HG02798 (cell line): Measurements from ENCODE around the gene FXR1.
"Not testable (repeated sequence)": the region's sequence is repeated elsewhere in the genome, so short reads cannot be mapped to it uniquely, and the experiment has no call there.

Experiments used
- ATAC-seq: cut with Tn5 transposase; IDR thresholded peaks from one replicate; pipeline ENCODE4 v1.9.1; 2021; ENCODE audit warnings: mild to moderate bottlenecking; ENCODE audit not compliant: unreplicated experiment, poor library complexity

Gene FXR1

DNA sequence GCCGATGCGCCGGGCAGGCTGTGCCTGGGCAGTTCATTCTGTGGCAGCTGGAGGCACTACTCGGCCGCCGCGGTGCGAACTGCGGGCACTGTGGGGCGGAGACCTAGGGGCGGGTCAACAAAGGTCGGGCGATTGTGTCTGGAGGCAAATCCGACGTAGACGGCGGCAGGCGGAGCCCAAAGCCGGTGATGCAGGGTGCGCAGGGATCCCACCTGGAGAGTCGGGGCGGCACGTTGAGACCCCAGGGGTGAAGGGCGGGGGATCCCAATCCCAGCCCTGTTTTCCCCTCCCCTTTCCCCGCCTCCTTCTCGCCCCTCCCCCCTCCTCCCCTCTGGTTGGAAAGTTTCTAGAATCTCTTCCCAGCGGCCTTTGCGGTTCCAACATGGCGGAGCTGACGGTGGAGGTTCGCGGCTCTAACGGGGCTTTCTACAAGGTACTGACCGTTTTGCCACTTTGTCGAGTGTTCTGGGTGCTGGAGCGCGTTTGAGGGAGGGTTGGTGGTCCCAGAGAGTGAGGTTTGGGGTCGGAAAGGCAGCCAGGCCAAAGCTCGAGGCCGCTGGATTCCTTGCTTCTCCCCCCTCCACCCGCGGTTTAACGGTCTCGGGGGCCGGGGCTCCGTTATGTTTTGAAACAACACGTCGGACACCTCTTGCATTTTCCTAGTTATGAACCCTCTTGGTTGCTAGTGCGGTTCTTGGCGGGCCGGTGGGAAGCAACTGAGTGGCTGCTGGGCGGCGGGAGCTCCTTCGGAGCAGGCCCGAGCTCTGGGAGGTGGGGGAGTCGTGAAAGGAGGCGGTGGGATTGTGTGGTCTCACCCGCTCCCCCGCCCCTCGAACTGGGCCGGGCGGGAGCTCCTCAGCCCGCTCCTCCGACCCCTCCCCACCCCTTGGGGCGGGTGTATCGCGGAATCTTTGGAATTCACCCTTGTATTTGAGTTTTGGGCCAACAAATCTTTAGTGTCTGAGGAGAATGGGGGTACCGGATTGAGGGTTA lies at the start of gene FXR1:
FXR1 (plus strand) TSS at position 367 of the 993 bp plus-strand sequence; CDS start at position 383, 16 bp downstream.
- ATAC-seq = peak; percentile 99

DNA sequence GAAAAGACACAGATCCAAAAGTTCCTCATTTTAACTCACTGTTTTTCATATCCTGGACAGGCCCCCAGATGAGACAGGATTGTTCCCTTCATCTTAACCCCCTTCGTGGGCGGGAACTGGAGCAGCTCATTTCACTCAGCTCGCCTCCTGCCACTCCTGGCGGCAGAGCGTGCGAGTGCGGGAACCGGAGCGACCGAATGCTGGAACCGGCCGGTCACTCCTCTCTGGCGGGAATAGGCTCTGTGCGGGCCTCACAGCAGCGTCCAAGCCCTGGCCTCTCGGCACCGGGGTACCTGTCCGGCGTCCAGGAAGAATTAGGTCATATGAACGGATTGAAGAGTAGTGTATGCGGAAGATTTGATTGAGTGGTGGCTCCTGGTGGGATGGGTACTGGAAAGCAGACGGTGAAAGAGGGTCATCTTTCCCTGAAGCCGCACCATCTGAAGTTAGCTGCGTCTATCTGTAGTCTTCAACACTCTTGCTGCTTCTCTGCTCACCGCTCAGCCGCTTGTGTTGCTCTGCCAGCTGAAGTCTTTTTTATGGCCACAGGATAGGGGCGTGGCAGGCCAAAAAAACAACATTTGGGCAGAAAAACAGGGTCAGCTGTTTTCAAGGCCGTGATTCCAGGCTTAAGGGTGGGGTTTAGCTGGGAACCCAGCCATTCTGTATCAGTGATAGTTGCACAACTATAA lies 42.3 kb upstream of the FXR1 start:
- ATAC-seq = no peak

DNA sequence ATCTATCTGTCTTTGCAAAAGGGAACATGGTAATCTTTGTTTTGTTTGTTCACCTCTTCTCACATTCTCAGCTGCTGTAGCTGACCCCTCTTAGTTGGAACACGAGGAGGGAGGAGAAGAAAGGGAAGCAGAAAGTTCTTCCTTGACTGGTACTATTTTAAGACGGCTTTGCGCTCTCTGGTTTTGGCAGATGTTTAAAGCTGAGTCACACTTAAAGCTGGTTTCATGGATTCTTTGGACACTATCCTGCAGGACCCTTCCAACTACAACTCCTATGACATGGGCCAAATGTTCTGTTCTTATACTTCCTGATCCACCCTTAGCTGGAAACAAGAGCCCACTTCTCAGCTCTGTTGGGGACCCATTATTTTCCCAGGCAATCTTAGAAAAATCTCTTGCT lies 40.6 kb upstream of the FXR1 start:
- ATAC-seq = no peak

DNA sequence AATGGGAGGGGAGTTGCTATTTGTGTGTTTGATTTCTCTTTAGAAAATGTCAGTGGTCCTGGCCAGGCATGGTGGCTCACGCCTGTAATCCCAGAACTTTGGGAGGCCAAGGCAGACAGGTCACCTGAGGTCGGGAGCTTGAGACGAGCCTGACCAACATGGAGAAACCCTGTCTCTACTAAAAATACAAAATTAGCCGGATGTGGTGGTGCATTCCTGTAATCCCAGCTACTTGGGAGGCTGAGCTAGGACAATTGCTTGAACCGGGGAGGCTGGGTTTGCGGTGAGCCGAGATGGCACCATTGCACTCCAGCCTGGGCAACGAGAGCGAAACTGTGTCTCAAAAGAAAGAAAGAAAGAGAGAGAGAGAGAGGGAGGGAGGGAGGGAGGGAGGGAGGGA lies 40.0 kb upstream of the FXR1 start:
- not testable (repeated sequence) for ATAC-seq

DNA sequence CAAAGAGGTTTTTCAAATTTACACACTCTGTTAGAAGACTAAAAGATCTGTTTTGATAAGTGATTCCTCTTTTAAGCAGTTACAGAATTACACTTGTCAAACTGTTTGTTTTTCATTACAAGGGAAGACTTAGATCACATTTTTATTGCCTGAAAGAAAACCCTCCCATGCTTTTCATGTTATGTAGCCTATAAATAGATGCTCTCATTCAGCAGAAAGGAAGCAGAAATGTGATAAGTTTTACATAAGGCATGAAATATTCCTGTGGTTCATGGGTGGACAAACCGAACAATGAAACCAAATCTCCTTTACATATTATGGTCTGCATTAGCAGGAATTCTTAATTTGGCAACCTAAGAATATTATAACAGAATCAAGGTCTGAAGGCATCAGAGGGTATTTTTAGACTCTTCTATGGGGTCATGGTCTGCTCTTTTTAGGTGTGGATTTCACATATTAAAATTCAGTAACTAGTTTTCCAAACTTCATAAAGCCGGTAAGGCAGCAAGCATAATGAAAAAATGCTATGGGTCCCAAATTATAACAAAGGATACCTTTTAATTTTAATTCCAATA lies 37.3 kb upstream of the FXR1 start:
- ATAC-seq = no peak

DNA sequence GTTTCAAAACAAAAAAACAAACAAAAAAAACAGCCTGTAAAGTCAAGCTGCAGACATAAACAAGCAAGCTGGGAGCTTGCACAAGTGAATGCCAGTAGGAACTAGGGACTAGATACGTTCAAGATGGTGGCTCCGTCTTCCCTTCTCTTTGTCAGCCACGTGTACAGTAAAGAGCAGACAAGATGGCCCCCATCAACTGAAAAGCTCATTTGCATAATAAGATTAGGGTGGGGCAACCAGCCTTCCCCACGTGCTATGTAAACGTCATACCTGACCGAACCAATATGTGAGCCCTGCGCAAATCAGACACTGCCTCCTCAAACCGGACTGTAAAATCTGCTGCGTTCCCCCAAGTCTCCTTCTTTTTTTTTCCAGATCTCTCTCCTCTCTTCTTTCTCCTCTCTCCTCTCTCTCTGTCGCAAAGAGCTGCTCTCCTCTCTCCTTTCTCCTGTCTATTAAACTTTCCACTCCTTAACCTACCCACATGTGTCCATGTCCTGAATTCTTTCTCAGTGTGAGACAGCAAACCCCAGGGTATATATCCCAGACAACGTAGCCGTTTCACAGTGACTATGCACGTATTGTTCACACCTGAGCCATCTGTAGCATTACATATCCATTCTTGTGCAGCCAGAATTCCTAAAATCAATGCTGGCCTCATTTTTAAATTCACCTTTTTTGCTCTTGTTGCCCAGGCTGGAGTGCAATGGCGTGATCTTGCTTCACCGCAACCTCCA lies 31.2 kb upstream of the FXR1 start:
- ATAC-seq = no peak

DNA sequence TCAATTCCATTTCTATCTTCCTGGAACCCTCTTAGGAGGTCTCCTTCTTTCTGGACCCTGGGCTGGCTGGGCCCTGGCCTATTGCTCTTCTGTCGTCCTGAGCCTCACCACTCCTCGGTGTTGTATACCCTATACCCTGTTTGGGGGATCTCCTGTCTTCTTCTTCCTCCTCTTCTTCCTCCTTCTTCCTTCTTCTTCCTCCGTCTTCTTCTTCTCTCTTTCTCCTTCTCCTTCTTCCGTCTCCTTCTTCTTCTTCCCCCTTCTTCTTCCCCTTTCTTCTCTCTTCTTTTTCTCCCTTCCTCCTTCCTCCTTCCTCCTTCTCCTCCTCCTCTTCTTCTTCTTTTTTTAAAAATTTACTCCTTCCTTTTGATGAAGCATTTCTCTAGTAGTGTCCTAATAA lies 30.4 kb upstream of the FXR1 start:
- no peak for ATAC-seq

DNA sequence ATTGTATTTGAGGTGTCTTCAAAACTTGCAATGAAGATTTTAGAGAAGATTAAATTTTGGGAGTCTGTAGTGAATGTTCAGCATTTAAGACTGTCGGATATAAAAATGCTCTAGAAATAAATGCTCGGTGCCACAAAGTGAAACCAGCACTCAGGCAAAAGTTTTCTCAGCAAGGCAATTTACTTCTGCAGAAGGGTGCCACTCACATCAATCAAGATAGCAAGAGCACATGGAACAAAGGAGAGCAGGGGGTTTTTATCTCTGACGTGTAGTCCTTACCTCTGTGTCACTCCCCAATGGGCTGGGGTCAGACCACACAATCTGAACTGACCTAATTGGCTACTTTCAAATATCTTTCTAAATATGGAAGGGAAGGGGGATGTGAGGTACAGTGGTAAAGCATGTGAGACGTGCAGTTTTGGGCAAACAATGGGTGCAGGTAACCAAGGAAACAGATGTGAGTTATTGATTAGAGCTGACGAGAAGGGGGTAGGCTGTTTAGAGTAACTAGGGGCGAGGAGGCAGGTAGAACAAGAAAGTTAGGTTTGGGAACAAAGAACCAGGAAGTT lies 23.4 kb upstream of the FXR1 start:
- no peak for ATAC-seq

DNA sequence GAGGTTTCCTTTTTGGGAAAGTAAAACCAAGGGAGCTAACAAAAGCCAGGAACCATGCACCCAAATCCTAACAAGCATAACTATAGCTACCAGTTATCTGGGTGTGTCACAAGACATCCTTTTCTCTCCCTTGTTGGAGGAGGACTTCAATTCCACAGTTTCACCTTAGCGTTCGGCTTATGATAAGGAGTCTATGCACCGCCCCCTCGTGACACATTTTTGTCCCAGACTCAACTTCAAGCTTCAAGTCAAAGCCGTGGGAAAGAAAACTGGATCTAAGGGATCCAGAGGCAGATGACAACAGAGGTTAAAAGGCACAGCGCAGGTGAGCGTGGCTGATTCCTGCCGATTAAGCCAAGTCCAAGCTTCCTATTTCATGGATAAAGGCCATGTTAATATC lies 13.9 kb upstream of the FXR1 start:
- no peak for ATAC-seq

DNA sequence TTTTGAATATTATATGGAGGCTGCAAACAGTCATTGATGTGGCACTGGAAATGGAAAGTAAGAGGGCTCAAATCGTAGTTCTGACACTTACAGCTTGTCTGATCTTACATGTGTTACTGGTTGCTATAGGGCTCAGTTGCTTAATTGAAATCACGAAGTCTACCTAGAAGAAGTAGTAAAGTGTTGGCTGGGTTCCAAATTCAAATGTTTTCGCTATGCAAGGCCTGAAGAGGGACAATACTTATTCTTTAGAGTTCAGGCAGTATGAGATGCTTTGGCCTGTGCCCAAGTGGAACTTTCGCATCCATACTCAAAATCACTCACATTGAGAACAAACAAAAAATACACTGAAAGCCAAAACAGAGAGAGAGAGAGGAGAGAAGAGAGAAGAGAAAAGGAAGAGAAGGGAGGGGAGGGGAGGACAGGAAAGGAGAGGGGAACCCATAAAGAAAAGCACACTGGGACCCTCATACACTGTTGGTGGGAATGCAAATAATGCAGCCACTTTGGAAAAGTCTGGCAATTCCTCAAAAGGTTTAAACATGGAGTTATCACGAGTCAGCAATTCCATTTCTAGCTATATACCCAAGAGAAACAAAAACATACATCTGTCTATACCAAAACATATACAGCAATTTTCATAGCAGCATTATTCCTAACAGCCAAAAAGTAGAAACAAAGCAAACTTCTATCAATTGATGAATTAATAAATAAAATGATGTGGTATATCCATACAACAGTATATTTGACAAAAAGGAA lies 2.9 kb upstream of the FXR1 start:
- no peak for ATAC-seq

DNA sequence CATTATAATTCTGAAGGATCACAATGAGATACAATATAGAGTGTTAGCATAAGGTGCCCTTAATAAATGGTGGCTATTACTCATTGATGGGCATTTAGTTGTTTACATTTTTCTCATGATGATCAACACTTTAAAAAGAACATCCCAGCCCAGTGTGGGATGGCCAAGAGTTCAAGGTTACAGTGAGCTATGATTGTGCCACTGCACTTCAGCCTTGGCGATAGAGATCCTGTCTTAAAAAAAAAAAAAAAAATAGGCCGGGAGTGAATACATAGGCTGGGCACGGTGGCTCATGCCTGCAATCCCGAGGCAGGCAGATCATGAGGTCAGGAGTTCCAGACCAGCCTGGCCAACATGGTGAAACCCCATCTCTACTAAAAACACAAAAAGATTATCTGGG lies 1.6 kb upstream of the FXR1 start:
- ATAC-seq = no peak

DNA sequence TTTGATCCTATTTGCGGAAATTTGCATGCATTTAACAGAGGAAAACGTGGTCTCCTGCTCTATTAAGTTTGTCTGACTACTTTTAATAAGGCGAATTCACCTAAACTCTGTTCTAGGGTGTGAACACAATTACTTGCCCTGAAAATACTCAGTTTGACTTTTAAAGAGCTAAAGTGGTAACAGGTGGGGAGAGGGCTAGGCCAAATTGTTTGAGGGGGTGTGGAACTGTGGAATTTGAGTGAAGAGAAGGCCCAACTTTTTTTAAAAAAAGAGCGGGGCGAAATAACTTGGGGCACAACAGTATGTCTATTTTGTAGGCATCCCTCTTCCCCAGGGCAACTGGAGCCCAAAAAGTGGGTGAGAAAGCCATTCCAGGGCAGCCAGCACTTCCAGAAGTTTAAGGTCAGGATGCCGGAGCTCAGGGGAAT lies 580 bp upstream of the FXR1 start:
- peak; percentile 1 for ATAC-seq

DNA sequence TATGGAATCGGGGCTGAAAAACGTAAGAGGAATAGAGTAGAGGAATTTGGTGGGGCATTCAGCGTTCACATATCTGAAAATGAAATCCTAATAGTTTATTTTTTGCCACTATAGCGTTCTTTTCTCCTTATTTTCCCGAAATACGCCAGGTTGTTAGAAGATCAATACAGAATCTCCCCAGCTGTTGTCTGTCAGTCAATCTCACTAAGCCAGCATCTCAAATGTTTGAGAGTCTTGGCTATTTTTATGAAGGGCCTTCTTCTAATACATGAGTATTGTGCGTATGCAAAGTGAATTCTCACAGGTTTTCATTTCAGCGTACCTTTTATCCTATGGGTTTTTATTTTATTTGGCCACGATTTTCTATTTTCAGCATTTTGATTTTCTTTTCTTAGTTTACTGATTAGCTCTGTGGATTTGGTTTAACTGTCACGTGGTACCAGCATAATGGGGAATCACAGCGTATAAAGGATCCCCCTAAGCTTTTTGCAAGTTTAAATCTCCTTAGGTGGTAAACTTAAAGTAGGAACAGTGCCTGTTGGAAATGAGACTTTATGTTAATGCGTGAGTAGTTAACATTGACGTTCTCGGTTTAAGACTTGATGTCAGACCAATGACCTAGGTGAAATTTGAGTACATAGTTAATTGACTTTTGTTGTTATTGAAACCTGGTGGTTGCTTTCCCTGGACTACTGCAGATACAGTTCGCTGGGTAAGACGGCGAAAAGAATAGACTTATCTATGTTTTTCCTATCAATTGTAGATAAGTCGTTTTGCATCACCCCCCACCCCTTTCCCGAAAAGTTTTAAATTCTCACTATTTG lies 1.3 kb downstream of the FXR1 start:
- ATAC-seq = no peak

DNA sequence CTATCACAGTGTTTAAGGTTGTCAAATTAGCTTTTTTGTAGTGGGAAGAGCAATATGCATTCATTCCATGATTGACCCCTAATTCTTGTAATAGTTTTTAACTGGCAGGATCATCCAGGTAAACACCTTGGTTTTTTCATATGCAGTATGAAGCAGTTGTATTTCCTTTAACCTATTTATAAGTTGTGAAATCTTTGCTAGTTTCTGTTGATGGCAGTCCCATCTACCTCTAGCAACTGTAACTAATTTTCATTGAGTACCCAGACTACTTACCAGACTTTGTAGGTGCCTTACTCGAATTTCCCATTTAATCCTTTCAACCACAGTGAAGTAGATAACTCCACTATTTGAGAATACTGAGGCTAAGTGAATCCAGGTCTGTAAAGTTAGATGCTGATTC lies 6.1 kb downstream of the FXR1 start:
- ATAC-seq = peak; percentile 51

DNA sequence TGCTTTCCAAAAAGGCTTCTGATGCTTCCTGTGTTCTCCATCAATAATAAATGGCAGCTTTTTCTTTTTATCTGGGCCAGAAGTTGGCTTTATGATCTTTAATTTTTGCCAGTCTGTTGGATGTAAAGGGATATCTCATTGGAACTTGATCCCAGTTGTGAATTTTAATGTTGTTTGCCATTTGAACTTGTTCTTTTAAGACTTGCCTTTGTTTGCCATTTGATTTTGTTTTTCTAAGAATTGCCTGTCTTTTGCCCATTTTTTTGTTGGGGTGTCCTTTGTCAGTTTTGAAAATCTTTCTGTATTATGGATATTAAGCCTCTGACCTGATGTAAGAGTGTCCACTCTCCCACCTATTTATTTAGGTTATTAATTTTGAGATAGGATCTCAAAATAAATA lies 9.8 kb downstream of the FXR1 start:
- no peak for ATAC-seq

DNA sequence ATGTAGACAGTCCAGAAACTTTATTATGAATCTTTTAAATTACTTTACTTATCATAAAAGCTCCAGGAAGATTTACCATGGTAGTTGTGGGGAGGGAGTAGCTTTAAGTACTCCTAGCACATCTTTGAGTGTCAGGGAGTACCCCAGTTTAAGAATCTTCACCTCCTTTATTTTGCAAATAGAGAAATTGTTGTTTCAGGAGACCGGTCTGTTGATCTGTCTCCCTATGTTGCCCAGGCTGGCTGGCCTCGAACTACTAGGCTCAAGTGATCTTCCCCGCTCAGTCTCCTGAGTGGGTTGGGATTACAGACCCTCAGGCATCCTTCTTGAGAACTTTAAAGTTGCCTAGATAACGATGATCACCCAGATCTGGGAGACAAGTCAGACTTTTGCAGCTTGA lies 11.1 kb downstream of the FXR1 start:
- ATAC-seq = no peak

DNA sequence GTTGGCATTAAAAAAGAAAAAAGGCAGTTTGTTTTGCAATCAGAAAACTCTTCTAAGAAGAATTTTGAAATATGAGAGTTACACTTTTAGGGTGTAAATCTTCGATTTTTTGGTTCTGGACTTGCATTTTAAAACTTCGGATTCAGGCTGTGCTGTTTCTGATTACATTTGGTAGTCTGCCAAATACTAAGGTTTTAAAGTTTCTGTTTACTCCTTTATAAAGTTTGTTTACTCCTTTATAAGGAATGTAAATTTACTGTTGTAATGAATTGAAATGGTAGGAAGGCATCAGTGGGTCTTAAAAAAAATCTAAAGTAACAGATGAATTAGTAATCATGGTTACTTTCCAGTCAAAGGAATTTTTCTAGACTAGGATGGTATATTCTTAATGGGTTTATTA lies 14.1 kb downstream of the FXR1 start:
- ATAC-seq = no peak

DNA sequence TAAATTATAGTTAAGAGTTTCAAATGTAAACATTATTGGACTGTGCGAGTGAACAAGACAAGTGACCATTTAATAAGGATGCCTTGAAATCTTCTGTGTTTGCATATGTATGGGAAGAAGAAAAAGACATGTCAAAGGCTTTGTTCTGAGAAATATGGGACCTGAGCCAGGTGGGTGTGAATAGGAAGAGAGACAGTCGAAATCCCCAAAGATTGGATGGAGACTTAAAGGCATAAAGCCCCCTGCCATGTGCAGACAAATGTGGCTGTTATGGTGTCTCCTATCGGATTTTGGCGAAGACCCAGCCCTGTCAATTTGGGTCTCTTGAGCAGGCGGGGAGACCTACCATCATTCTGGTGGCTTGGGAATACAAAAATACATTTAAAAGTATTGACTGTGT lies 16.9 kb downstream of the FXR1 start:
- ATAC-seq = no peak

DNA sequence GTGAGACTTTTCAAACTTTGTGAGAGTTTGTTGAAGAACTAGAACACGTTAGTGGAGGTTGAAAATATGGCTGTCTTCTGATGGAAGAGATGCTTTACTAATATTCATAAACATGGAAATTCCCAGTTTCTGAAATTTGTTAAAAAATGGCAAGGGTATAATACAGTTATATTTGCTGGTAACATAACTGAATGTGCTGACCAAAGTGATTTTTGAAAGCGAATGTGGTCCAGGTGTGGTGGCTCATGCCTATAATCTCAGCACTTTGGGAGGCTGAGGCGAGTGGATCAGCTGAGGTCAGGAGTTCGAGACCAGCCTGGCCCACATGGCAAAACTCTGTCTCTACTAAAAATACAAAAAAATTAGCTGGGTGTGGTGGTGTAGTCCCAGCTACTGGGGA lies 18.1 kb downstream of the FXR1 start:
- no peak for ATAC-seq
